Middle frontal gyrus (tissue), 1 donor: Measurements from ENCODE around the gene DPY19L1.
A peak's percentile ranks its signal among the peaks of the same experiment; 100 is the strongest.
"Not testable (repeated sequence)": the region's sequence is repeated elsewhere in the genome, so short reads cannot be mapped to it uniquely, and the experiment has no call there.

ENCODE experiments used
- DNase-seq: peaks from one replicate; pipeline ENCODE4 v3.0.0-alpha.2; 2015; ENCODE audit warnings: low spot score; ENCODE audit errors: extremely low spot score

Gene DPY19L1

DNA sequence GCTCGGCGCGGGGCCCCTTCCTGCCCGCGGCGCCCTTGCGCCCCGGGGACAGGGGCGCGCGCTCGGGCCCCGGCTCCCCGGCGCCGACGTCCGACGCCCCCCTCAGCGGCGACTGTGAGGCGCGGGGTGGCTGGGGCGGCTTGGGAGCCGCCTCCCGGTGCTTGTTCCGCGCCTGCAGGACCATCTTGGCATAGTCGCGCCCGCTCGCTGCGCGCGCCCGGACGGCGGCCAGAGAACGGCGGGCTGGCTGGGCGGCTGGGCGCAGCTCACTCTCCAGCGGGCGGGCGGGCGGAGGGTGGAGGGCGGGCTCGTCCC is at the start of gene DPY19L1:
DPY19L1 (minus strand) TSS at position 275 of the 315 bp plus-strand sequence; CDS start at position 184, 91 bp downstream.
- DNase-seq, result no peak

DNA sequence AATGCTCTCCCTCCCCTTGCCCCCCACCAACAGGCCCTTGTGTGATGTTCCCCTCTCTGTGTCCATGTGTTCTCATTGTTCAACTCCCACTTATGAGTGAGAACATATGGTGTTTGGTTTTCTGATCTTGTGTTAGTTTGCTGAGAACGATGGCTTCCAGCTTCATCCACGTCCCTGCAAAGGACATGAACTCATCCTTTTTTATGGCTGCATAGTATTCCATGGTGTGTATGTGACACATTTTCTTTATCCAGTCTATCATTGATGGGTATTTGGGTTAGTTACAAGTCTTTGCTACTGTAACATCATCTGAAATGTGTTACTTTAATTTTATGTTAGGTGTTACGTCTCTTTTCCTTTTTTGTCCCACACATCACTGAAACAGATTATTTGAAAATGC is 42.2 kb upstream of the DPY19L1 start:
- not testable (repeated sequence) for DNase-seq

DNA sequence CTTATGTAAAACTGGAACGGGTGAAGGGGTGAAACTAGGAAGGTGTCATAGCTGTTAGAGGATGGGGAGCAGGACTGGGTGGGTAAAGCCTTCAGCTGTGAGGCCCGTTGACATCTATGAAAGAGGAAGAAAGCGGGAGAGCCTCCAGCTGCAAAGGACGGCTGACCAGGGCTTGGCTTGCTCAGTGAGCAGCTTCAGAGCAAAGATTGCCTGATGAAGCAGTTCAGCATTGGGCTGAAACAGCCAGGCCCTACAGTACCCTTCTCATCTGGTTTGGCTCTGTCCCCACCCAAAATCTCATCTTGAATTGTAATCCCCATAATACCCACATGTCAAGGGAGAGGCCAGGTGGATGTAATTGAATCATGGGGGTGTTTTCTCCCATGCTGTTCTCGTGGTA is 36.7 kb upstream of the DPY19L1 start:
- not testable (repeated sequence) for DNase-seq

DNA sequence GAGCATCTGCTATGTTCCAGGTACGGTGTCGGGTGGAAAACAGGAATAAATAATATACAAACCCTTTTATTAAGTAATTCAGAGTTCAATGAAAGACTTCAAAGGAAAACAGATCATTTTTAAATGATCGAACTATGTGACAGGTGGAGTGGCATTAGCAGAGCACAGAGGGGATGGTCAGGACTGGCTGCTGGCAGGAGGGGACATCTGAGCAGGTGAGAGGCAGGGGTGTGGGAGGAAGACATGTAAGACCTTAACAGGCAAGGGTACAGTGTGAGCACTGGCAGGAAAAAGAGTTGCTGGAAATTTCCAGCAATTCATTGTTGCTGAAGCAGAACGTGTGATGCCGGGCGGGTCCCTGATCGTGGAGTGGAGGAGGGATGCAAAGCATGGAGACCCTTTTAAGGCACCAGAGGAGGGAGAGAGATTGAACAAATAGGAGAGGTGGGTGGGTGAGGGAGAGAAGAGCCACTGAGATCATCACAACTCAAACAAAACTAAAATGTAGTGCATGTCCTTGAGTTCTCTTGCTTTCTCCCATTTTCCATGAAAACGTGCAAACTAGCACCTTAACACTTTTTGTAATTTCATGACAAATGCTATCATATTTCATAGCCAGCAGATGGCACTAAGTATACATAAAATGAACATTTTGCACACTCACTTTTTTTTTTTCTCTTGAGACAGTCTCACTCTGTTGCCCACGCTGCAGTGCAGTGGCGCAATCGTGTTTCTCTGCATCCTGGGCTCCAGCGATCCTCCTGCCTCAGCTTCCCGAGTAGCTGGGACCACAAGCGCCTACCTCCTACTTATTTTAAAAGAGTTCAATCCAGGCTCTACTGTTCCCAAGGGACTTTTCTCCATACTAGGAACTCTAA is 35.9 kb upstream of the DPY19L1 start:
- DNase-seq, result not testable (repeated sequence)

DNA sequence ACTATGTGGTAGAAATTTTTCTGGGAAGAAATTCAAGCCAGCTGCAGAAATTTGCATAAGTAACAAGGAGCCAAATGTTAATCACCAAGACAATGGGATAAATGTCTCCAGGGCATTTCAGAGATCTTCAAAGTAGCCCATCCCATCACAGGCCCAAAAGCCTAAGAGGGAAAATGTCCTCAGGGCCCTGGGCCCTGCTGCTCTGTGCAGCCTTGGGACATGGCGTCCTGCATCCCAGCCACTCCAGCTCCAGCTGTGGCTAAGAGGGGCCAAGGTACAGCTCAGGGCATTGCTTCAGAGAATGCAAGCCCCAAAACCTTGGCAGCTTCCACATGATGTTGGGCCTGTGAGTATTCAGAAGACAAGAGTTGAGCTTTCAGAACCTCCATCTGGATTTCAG is 31.8 kb upstream of the DPY19L1 start:
- DNase-seq, result not testable (repeated sequence)

DNA sequence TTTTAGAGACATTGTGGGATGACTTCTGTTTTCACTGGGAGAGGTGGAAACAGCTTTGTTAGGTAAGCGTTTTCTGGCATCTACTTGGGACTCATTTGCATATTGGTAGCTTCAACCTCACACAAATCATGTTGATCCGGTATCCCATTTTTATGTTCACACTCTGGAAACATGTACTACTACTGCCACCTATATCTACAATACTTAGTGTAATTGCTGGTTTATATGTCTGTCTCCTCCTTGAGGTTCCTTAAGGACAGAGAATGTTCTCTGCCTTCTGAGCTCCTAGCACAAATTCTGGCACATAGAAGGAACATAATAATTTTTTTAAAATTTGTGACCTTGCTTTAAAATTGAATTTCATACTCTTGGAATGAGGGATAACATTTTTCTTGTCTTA is 28.1 kb upstream of the DPY19L1 start:
- not testable (repeated sequence) for DNase-seq

DNA sequence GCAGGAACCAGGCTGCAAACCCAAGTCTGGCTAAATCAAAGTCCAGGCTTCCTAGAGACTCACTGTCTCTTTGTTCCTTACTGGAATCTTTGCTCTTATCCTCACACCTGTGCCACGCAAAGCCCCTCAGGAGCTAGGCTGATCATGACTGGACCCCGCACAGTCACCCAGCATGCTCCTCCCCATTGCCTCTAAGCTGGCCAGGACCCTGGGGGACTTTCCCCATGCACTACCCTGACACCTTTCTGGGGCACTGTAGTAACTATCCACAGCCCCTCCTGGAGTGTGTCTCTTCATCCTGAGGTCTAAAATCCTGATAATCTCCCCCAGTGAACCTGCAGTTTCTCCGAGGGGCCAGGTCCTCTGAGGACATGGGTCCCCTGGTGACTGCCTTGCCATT is 21.3 kb upstream of the DPY19L1 start:
- not testable (repeated sequence) for DNase-seq

DNA sequence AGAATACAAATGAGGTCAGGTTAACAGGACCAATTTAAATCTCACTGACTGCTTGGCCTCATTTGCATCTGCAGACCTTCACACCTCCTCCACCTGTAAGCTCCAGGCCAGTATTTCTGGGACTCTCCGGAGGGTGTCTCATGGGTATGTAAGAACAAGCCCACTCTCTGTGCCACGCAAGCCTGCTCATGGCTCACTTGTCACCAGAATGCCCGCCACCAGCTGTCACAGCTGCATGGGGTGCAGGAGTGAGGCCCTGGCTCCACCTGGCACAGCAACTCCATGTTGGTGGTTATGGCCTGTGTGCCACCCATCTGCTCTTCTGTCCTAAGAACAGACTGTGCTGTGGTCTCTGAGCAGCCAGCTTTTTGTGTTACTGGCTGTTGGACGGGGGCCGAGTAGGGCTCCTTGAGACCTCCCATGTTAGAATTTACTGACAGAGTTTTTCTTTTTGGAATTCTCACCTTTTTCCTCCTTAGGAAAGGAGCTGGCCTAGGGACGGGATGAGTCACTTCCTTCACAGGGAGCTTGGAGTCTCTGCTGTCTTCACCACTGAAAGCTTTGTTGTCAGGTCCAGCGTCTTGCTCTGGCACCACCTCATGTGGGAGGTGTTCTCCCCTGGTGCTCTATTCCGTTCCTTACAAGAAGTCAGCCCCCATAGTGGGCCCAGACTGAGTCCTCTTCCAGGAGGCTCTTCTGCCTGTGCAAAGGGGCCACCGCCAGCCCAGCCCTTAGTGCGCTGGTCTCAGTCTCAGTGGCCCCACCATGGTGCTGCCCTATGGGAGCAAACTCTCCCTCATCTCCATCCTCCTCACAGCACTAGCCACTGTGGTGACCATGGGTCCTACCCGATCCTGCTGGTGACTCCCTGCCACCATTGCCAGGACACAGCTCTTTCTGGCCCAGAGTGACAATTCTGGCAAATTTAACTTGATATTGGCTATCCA is 20.5 kb upstream of the DPY19L1 start:
- not testable (repeated sequence) for DNase-seq

DNA sequence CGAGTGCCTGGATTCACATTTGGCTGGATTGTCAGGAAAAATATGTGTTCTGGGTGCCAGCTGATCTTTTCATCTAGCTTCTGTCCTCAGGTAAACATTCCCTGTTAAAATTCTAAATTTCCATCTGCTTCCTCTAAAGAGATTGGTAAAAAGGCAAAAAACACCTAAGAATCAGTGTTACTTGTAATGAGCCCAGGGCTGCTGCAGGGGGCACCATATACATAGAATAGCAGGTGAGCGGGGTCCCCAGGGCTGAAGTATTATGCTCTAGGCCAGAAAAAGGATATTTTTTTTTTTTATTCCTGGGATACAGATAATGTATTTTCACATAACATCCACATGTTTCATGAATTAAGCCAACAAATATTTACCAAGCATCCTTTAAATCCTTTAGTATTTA is 18.4 kb upstream of the DPY19L1 start:
- not testable (repeated sequence) for DNase-seq

DNA sequence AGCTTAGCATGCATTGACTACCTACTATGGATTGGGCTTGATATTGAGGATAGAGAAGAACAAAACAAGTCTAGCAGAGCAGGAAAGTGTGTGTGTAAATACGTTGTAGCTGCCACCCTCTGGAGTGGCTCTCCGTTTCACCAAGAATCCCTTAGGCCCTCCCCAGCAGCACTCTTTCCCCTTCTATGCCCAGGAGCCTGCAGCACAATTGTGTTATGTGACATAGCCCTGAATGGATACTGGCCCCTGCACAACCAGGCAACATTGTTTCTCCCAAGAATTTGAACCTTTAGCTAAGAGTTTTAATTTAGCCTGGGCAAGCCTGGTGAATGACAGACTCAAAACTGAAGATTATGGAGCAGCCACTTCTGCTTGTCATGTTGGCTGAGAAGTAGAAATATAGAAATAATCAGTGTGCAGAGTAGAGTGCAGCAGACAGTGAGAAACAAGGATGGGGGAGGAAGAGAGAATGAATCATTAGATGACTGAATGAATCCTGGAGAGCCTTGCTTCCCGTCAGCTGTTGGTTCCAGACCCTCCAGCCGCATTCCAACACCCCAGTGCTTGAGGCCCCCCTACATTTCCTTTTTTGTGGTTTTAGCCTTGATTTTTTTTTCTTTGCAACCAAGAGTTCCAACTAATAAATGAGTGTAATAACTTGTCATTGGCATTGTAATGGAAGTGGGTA is 16.3 kb upstream of the DPY19L1 start:
- DNase-seq, result not testable (repeated sequence)

DNA sequence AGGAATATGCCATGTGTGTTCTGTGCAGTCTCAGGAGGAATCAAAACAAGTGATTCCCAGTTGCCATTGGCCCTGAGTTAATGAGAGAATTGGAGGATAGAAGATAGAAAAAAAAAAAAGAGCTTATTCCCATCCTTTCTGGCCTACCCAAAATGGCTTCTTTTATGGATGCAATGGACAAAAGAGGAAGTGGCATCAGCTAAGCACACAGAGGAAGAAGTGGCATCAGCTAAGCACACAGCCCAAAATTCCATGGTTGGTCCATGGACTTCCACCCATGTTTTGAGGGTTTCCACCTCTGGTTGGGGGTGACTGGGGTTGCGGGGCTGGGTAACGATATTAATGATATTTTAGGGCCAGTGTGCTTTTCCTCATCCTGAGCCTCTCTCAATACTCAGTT is 11.1 kb upstream of the DPY19L1 start:
- not testable (repeated sequence) for DNase-seq

DNA sequence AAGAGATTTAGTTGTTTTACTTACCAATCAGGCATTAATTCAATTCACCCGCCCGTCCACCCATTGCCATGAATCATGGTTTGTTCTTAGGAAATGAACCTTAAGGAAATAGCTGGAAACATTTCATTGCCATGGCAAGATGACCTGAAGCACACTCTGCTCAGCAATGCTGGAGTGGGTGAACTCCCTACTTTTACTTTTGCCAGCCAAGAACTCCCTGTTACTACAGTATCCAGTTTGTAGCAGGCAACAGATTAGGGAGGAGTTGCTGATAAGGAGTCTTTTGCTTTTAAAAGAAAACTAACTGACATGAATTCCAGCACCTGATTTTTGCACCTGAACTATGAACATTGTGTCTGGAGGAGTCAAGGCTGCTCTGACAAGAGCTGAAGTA is 10.6 kb upstream of the DPY19L1 start:
- DNase-seq, result not testable (repeated sequence)

DNA sequence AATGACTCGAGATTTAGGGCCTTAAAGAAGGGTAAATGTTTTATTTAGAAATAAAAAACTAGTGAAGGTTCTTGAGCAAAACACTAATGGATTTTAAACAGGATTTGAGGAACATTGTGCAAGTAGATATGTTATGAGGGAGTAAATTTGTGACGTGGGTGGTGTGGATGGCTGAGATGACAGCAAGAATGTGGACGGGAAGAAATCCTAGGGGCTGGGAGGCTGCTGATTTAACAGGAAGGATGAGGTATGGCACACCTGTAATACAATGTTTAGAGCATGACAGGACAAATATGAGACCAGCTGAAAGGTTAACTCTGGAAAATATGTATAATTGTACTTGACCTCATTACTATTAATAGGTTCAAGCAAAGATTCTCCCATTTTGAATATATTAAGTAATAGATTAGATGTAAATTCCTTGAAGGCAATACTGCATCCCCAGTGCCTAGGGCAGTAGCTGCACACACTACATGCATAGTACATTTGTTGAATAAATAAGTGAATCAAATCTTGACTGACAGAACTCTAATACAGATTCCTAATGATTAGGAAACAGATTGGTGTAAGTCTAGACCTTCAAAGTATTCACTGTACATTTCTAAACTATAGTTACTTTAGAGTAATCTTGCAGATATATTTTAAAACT is 10.1 kb upstream of the DPY19L1 start:
- not testable (repeated sequence) for DNase-seq

DNA sequence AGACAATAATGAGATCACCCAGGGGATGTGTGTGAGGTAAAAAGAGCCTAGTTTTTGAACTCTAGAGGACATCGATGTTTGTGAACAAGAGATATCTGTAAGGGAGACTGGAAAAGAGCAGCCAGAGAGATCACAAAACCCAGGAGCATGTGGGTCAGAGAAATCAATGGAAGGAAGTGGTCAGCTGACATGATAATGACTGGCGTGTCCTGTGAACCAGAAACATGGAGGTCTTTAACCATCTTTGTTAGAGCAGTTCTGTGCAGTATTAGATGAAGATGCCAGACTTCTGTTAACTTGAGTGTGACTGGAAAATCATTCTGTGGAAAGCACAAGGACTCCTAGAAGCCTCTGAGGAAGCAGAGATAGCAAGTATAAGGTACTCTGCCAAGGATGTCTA is 6.0 kb upstream of the DPY19L1 start:
- not testable (repeated sequence) for DNase-seq

DNA sequence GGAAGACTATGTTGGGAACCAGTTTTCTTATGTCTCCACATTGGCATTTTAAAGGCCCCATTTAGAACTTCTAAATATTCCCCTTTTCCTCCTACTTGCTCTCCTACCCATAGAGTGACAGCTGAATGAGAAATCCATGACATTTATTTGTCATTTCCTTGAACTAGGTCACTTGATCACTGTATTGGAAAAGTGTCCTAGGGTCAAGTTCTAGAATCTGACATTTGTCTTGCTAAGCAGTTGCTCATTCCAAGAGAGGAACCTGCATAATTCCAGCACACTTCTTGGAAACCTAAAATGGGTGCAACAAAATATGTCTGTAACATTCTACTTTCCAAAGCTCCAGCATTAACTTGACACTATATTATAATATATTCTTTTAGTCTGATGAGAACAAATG is 3.6 kb upstream of the DPY19L1 start:
- no peak for DNase-seq

DNA sequence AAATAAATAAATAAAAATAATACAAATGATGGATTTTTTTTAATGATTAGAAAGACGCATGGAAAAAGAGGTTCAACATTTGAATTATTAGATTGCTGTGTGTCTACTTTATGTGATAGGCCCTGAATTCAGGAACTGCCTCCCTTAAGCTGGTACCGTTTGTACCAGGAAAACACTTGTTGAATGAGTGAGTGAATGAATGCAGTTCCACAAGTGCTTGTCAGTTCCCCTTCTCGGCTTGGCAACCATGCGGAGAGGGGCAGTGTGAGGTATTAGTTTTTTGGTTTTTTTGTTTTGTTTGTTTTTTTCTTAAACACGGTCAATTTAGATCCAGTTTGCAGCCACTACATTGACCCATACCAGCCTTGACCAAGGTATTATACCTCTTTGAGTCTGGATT is 2.1 kb upstream of the DPY19L1 start:
- DNase-seq, result no peak

DNA sequence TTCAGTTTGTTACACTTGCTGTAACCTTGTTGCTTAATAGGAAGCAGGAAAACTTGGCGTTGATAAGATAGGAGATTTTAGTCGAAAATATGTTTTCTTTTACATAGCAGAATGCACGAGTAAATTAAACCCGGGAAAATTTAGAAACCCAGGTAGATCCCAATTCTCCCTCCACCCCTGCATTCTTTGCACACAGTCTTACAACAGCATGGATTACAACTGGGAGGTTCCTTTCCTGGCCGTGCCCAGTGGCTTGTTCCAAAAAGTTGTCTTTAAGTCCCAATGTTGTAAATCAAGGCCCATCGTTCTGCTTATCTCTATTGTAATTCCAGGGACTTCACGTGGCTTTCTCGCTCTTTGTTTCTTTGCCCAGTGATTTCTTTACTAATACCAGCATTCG is 1.1 kb upstream of the DPY19L1 start:
- DNase-seq, result no peak

DNA sequence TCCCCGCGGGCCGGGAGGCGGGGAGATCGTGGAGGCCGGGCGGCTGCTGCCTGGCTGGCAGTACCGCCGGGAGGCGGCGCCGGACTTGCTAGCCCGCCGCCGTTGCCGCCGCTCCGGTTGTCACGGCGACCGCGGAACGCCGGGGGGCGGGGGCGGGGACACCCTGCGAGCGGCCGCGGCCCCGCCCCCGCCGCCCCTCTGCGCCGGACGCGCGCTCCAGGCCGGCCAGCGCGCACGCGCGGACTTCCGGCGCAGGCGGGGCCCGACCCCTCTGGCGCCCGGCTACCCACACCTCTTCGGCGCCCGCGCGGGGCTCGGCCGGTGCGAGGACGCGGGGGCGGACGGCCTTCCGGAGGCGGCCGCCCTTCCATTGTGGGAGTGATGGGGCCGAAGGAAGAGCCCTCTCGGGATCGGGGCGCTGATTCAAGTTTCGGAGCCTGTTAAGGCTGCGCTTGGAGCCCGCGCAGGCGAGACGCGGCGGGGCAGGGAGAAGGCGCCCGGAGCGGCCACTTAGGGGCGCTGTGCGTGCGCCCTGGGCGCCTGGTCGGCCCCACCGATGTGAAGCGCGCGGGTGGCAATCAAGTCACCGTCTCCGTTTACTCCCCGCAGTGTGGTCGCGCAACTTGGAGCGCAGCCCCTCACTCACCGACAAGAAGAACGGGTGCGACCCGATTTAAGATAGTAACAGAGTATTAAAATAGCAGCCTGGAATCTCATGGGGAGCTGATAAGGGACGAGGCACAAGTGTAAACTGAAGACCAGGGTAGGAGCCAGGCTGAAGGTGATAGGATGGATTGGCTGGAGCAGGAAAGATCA is 449 bp upstream of the DPY19L1 start:
- peak; percentile 85 for DNase-seq

DNA sequence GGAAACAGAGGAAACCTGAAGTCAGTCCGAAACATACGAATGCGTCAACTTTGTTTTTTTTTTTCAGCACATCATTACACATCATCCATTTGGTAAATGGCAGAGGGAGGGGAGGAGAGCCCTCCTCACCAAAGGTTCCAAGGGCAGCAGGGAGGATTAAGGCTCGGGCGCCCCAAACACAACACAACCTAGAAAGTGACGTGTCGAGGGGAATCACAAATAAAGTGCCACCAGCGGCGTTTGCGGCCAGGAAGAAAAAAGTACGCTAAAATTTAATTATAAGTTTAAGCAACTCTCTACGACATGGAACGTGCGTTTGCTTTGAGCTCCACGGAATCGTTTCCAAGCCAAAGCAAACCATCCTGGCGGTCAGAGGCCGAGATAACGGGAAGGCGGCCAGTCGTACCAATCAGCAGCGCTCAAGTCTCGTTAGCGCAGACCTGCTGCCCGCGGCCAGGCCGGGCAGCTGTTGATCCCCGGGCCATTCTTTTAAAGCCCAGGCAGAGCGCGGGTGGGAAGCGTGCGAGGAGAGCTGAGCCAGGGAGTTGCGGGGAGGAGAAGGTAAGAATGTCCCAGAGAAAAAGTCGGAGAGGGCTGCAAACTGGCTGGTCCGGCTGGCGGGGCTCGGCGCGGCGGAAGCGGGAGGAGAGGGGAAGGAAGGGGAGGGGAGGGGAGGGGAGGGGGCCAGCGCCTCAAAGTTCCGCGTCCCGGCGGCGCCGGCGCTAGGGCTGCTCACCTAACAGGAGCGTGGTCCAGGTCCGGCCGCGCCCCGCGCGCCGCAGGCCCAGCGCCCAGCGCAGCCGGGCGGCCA is 719 bp downstream of the DPY19L1 start:
- no peak for DNase-seq
